Neuronal stem cell (in vitro differentiated cells): ENCODE results near the gene SERGEF.
A peak's percentile ranks its signal among the peaks of the same experiment; 100 is the strongest.

Source experiments
- DNase-seq: peaks from one replicate; pipeline ENCODE4 v3.0.0-alpha.2; 2013; ENCODE audit warnings: low spot score
- H2AFZ ChIP-seq: one replicate; pipeline ENCODE4 v1.6.1; 2013; ENCODE audit warnings: mild to moderate bottlenecking, low read length, inconsistent platforms
- H2AK5ac ChIP-seq: 2 replicates; pipeline ENCODE4 v1.6.1; 2013; ENCODE audit warnings: low read depth, mild to moderate bottlenecking, inconsistent platforms, low read length, moderate library complexity, mixed read lengths
- H2BK120ac ChIP-seq: 2 replicates; pipeline ENCODE4 v1.6.1; 2013; ENCODE audit warnings: low read depth, mild to moderate bottlenecking, inconsistent platforms, low read length, moderate library complexity, mixed read lengths
- H2BK12ac ChIP-seq: one replicate; pipeline ENCODE4 v1.6.1; 2013; ENCODE audit warnings: low read length, inconsistent platforms
- H2BK15ac ChIP-seq: 2 replicates; pipeline ENCODE4 v1.6.1; 2013; ENCODE audit warnings: mild to moderate bottlenecking, low read length, inconsistent platforms, mixed read lengths
- H2BK5ac ChIP-seq: one replicate; pipeline ENCODE4 v1.6.1; 2013; ENCODE audit warnings: inconsistent platforms, mild to moderate bottlenecking, low read length, moderate library complexity
- H3K14ac ChIP-seq: one replicate; pipeline ENCODE4 v1.6.1; 2013; ENCODE audit warnings: low read length, inconsistent platforms
- H3K18ac ChIP-seq: 2 replicates; pipeline ENCODE4 v1.6.1; 2013; ENCODE audit warnings: low read length, inconsistent platforms
- H3K23ac ChIP-seq: 2 replicates; pipeline ENCODE4 v1.6.1; 2013; ENCODE audit warnings: low read depth, mild to moderate bottlenecking, mixed read lengths, low read length, inconsistent platforms; ENCODE audit not compliant: poor library complexity
- H3K27ac ChIP-seq: replicated peaks from 3 replicates; pipeline ENCODE4 v1.5.1; 2013; ENCODE audit warnings: low read length, inconsistent platforms
- H3K27me3 ChIP-seq, 3 experiments: 2 replicates each; pipeline ENCODE4 v1.6.1; 2013; ENCODE audit warnings: low read length in 3 of 3, mild to moderate bottlenecking in 2 of 3, inconsistent platforms in 1 of 3, low read depth in 1 of 3, mixed read lengths in 1 of 3, moderate library complexity in 1 of 3; ENCODE audit not compliant: control insufficient read depth in 3 of 3, insufficient read depth in 3 of 3
- H3K36me3 ChIP-seq, 2 donors: replicated peaks in 1 of 2; 2 replicates each; pipeline ENCODE4 v1.6.1; 2013; ENCODE audit warnings: low read length in 2 of 2; ENCODE audit not compliant: control insufficient read depth in 2 of 2, insufficient read depth in 2 of 2
- H3K4ac ChIP-seq: 2 replicates; pipeline ENCODE4 v1.6.1; 2013; ENCODE audit warnings: inconsistent platforms, mild to moderate bottlenecking, low read length, moderate library complexity
- H3K4me1 ChIP-seq, 2 donors: 1 replicate in 1 of 2; 2 replicates in 1 of 2; pipeline ENCODE4 v1.6.1; 2013; ENCODE audit warnings: low read length in 2 of 2, low read depth in 1 of 2; ENCODE audit not compliant: control insufficient read depth in 2 of 2, insufficient read depth in 1 of 2
- H3K4me2 ChIP-seq: one replicate; pipeline ENCODE4 v1.6.1; 2013; ENCODE audit warnings: mild to moderate bottlenecking, low read length, inconsistent platforms; ENCODE audit not compliant: insufficient read depth, poor library complexity, severe bottlenecking
- H3K4me3 ChIP-seq, 2 donors: 2 replicates each; pipeline ENCODE4 v1.5.1; 2013; ENCODE audit warnings: low read length in 2 of 2, mild to moderate bottlenecking in 2 of 2, inconsistent platforms in 1 of 2, moderate library complexity in 1 of 2
- H3K79me1 ChIP-seq: one replicate; pipeline ENCODE4 v1.6.1; 2013; ENCODE audit warnings: low read depth, mild to moderate bottlenecking, inconsistent platforms, low read length, moderate library complexity
- H3K9ac ChIP-seq: one replicate; pipeline ENCODE4 v1.6.1; 2013; ENCODE audit warnings: mild to moderate bottlenecking, low read depth, low read length, inconsistent platforms; ENCODE audit not compliant: poor library complexity
- H3K9me3 ChIP-seq, 2 donors: replicated peaks in 1 of 2; 2 replicates each; pipeline versions ENCODE3 to v1.6.1; 2013; ENCODE audit warnings: low read length in 2 of 2, mild to moderate bottlenecking in 2 of 2, inconsistent platforms in 1 of 2, low read depth in 1 of 2, mixed read lengths in 1 of 2, moderate library complexity in 1 of 2; ENCODE audit not compliant: control insufficient read depth in 2 of 2, insufficient read depth in 1 of 2
- H4K8ac ChIP-seq: one replicate; pipeline ENCODE4 v1.6.1; 2013; ENCODE audit warnings: low read depth, mild to moderate bottlenecking, inconsistent platforms, low read length, moderate library complexity
- H4K91ac ChIP-seq: one replicate; pipeline ENCODE4 v1.6.1; 2013; ENCODE audit warnings: low read length, low read depth, mild to moderate bottlenecking, inconsistent platforms; ENCODE audit not compliant: poor library complexity
- WGBS, 2 donors: extraction: QIAGEN DNeasy Blood & Tissue Kit; methylation state at CpG; one replicate each; pipeline ENCODE4 v1.1.7; 2013; ENCODE audit warnings: missing lambda C conversion rate in 2 of 2, mixed read lengths in 1 of 2; ENCODE audit not compliant: insufficient read length in 2 of 2, insufficient replicate concordance in 1 of 2; ENCODE audit errors: extremely low coverage in 2 of 2; 5-methylcytosine and 5-hydroxymethylcytosine counted together

The SERGEF gene

DNA sequence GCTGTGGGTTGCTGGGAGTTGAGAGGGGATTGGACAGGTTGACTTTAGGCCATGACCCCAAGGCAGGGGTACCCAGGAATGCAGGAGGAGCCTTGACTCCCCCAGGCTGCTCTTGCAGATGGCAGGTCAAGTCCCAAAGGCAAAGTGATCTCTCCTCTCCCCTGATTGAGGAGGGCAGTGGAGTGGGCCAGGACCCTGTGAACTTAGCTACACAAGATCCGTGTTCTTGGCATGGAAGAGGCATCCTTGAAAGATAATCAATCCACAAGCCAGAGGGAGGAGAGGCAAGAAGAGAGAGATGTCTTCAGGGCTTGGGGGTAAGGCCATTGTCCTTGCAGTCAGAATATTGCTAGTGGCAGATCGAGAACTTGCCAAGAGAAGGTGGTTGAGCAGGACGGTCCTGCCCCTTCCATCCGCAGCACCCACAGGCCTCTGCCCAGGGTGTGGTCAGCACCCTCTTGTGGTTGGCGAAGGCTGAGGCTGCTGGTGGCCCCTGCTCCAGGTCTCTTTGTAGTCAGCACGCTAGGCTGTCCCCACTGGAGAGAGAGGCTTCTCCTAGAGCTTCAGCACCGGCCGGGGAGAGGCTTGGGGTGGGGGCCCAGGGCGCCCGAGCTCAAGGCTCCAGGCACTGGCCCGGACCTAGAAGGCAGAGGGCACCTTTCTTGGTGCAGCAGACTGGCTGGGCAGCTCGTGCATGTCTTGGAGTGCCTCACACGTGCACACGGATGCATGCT, 232.8 kb downstream of the SERGEF start:
- H3K27ac ChIP-seq: no peak overlapping the region
- H3K79me1 ChIP-seq: no peaks in the 10 kb centered on the region
- peak overlapping the region; percentile 81 for H3K23ac ChIP-seq
- no peaks in the 10 kb centered on the region for H3K36me3 ChIP-seq
- H3K4me2 ChIP-seq: no peak overlapping the region
- H2BK15ac ChIP-seq: peak overlapping the region; percentile 64
- no CpG with 5 or more reads among the region's 14 CpGs for WGBS, 2 donors
- peak overlapping the region; percentile 73 for H2BK12ac ChIP-seq
- H3K18ac ChIP-seq: peak overlapping the region; percentile 17
- no peak overlapping the region for H3K4ac ChIP-seq
- H3K27me3 ChIP-seq: no peaks in the 10 kb centered on the region
- H2BK5ac ChIP-seq: no peak overlapping the region
- no peak overlapping the region for H4K91ac ChIP-seq
- H2AFZ ChIP-seq: no peak overlapping the region
- H3K4me1 ChIP-seq: peaks cover 4 to 5% of the 10 kb centered on the region in 2 donors
- DNase-seq: no peak
- H4K8ac ChIP-seq: no peak overlapping the region
- H3K9me3 ChIP-seq: no peaks in the 10 kb centered on the region
- H3K4me3 ChIP-seq: no peak overlapping the region
- H2BK120ac ChIP-seq: peak overlapping the region; percentile 66
- H2AK5ac ChIP-seq: peak overlapping the region; percentile 74
- no peak overlapping the region for H3K14ac ChIP-seq
- H3K9ac ChIP-seq: peak overlapping the region; percentile 54

DNA sequence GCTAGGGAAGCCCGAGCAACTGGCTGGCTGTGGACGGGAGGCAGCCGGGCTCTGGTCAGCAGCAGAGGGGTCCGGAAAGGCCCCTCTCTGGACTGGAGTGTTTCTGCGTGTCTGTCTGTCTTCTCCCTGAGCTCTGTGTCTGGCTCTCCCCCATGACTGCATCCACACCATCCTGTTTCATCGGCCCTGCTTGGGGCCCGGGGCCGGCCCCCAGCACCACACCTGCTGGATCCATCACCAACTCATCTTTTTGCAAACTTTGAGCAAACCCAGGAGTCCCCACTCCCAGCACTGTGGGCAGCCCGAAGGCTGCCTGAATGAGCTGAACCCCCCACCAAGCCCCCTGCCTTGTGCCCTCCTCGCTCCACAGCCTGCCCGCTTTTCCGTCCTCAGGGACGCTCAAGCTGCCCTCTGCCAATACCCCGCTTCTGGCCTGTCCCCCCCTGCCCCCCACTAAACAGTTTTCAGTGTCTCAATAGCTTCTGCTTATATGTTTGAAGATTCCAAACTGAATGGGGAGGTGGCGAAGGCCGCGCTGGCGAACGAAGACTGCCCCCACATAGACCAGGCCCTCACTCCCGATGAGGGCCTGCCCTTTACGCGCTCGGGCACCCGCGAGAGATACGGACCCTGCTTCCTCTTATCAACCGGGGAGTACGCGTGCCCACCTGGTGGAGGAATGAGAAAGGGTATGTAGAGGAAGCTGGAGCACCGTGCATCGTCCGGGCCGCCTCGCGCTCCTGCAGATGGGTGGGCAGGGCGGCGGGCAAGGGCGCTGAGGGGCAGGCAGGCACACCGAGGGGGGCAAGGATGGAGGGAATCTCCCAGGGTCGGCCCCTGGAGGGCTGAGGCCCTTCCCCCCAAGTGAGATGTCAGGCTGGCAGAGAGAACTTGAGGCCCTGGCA, 233.6 kb downstream of the SERGEF start:
- Histone ChIP-seq H3K79me1 (no peaks in the 10 kb centered on the region), H3K4me3 (no peak overlapping the region), H3K14ac (no peak overlapping the region), H4K91ac (no peak overlapping the region), H3K23ac (peak overlapping the region; percentile 57), H2BK12ac (peak overlapping the region; percentile 73), H3K27ac (no peak overlapping the region), H4K8ac (peak overlapping the region; percentile 99), H3K9ac (no peak overlapping the region), H2AK5ac (peak overlapping the region; percentile 74), H2BK5ac (no peak overlapping the region), H3K4me1 (peaks cover 4 to 10% of the 10 kb centered on the region in 2 donors), H3K9me3 (no peaks in the 10 kb centered on the region), H3K4ac (no peak overlapping the region), H3K27me3 (no peaks in the 10 kb centered on the region), H3K4me2 (no peak overlapping the region), H3K18ac (peak overlapping the region; percentile 32), H3K36me3 (no peaks in the 10 kb centered on the region), H2AFZ (no peak overlapping the region), H2BK15ac (peak overlapping the region; percentile 64), H2BK120ac (peak overlapping the region; percentile 66)
- DNase-seq: no peak
- WGBS, 2 donors: no CpG with 5 or more reads among the region's 40 CpGs

DNA sequence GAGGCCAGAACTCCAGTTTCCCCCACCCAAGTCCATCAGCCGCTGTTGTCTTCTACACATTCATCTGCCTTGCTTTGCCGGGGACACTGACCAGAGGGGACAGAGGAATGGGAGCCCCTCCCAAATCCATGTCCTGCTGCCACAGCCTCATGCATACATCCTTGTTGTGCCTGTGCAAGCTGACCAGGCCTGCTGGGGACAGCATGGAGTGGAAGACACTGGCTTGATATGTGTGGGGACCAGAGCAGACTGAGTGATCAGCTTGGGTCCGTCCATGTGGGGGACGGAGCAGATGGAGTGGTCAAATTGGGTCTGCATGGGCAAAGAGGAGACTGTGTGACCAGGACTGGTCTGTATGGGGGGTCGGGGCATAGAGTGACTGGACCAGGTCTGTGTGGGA, 234.5 kb downstream of the SERGEF start:
- Histone ChIP-seq H3K23ac (no peak overlapping the region), H2AFZ (no peak overlapping the region)

DNA sequence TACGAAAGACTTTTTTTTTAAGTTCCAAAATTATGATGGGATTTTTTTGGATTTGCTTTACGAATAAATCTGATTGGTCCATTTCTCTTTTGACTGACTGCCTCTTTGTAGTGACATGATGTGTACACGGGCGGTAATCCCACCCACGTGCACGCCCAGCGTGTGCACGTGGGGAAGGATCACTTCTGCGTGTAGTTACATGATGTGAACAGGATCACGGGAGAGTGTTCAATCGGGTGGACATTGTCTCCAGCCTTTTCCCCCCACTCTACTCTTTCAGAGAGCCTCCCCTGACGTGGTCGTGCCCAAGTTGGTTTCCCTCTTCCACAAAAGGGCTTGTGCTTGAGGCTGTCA, 235.1 kb downstream of the SERGEF start:
- no peak overlapping the region for H3K4me3 ChIP-seq
- WGBS, 2 donors: no CpG with 5 or more reads among the region's 13 CpGs

More for the DNA sequence above, 234.5 kb downstream of the SERGEF start:
- no peak for DNase-seq
- H3K4me1 ChIP-seq: peaks cover 4 to 17% of the 10 kb centered on the region in 2 donors
- H3K14ac ChIP-seq: no peak overlapping the region
- no peak overlapping the region for H3K4me3 ChIP-seq
- no peak overlapping the region for H4K8ac ChIP-seq
- H3K4ac ChIP-seq: no peak overlapping the region
- no peak overlapping the region for H2BK12ac ChIP-seq
- WGBS, 2 donors: no CpG with 5 or more reads among the region's 5 CpGs
- peak overlapping the region; percentile 72 for H2AK5ac ChIP-seq
- H3K27ac ChIP-seq: no peak overlapping the region
- no peak overlapping the region for H2BK120ac ChIP-seq
- H3K9ac ChIP-seq: no peak overlapping the region
- H4K91ac ChIP-seq: no peak overlapping the region
- no peaks in the 10 kb centered on the region for H3K79me1 ChIP-seq
- H3K18ac ChIP-seq: peak overlapping the region; percentile 49
- H3K9me3 ChIP-seq: no peaks in the 10 kb centered on the region
- peaks cover 2 to 3% of the 10 kb centered on the region in 2 donors for H3K36me3 ChIP-seq
- no peak overlapping the region for H2BK15ac ChIP-seq
- no peaks in the 10 kb centered on the region for H3K27me3 ChIP-seq
- no peak overlapping the region for H2BK5ac ChIP-seq
- H3K4me2 ChIP-seq: no peak overlapping the region

More for the DNA sequence above, 235.1 kb downstream of the SERGEF start:
- no peak overlapping the region for H3K27ac ChIP-seq
- H3K18ac ChIP-seq: peak overlapping the region; percentile 49
- H3K9me3 ChIP-seq: no peaks in the 10 kb centered on the region
- DNase-seq: no peak
- H3K79me1 ChIP-seq: no peaks in the 10 kb centered on the region
- H2BK120ac ChIP-seq: no peak overlapping the region
- no peaks in the 10 kb centered on the region for H3K27me3 ChIP-seq
- no peak overlapping the region for H3K4me2 ChIP-seq
- no peak overlapping the region for H3K23ac ChIP-seq
- H2AFZ ChIP-seq: no peak overlapping the region
- H3K4ac ChIP-seq: no peak overlapping the region
- H3K9ac ChIP-seq: peak overlapping the region; percentile 16
- H2BK5ac ChIP-seq: no peak overlapping the region
- H4K91ac ChIP-seq: no peak overlapping the region
- peaks cover 4 to 17% of the 10 kb centered on the region in 2 donors for H3K4me1 ChIP-seq
- peak overlapping the region; percentile 76 for H4K8ac ChIP-seq
- H2BK12ac ChIP-seq: peak overlapping the region; percentile 86
- no peak overlapping the region for H3K14ac ChIP-seq
- H2BK15ac ChIP-seq: peak overlapping the region; percentile 6
- H3K36me3 ChIP-seq: peaks cover 2 to 9% of the 10 kb centered on the region in 2 donors
- peak overlapping the region; percentile 72 for H2AK5ac ChIP-seq
